ENCODE data around the gene PDE3B. TPM values are rescaled to one million over a fixed set of nuclear protein-coding genes. Genes with fewer than 3 reads are reported as not detected.
"Not testable (repeated sequence)": the region's sequence is repeated elsewhere in the genome, so short reads cannot be mapped to it uniquely, and the experiment has no call there.

Gene PDE3B
- polyA plus RNA-seq, 1 of the 3 experiments (the other 2 are of a cell fraction) = 0.26 TPM

GRCh38 chr11:14727746-14728145, 84.1 kb downstream of the PDE3B start:
- Histone ChIP-seq H4K20me1 (ENCODE audit: insufficient read depth) (no peaks in the 10 kb centered on the region), H3K9ac (no peak overlapping the region), H3K36me3 (replicated peaks in 1 of 2; ENCODE audit: control insufficient read depth in 1 of 2, insufficient read depth in 2 of 2, low read length in 1 of 2) (no peaks in the 10 kb centered on the region), H3K4me3 (ENCODE audit: low read depth in 2 of 2, low read length in 1 of 2) (no peak overlapping the region), H3K4me1 (ENCODE audit: control insufficient read depth in 1 of 2, insufficient read depth in 2 of 2, low read depth in 1 of 2, low read length in 1 of 2) (no peaks in the 10 kb centered on the region; a peak in 1 of 4 replicates), H3K27ac (ENCODE audit: low read depth in 2 of 2, low read length in 1 of 2) (no peak overlapping the region), H3K4me2 (no peak overlapping the region), H3K27me3 (ENCODE audit: insufficient read depth) (no peaks in the 10 kb centered on the region), H2AFZ (ENCODE audit: low read depth) (no peak overlapping the region), H3K79me2 (ENCODE audit: insufficient read depth) (no peaks in the 10 kb centered on the region), H3K9me2 (no peaks in the 10 kb centered on the region), H3K9me3 (no peaks in the 10 kb centered on the region), H3F3A (replicated peaks; ENCODE audit: insufficient read depth) (no peaks in the 10 kb centered on the region)
- DNase-seq = no peak
- TF ChIP-seq RFX5 (IDR thresholded peaks at IDR 0.05; ENCODE audit: low read length) (no peak), PBX3 (IDR thresholded peaks at IDR 0.05) (no peak), FOSL2 (IDR thresholded peaks at IDR 0.05; ENCODE audit: borderline replicate concordance, low read depth) (no peak), GABPA (IDR thresholded peaks at IDR 0.05; ENCODE audit: low read depth) (no peak), RCOR1 (IDR thresholded peaks at IDR 0.05; ENCODE audit: low read length) (no peak), CHD2 (IDR thresholded peaks at IDR 0.05; ENCODE audit: low read length, partially characterized antibody) (no peak)
- ChIA-PET POLR2A (no interaction called here), CTCF (interaction anchor here (1.2 to 1.4 kb wide), 3 partner anchors 14 to 82 kb away, joined by 3 read pairs; no protein-coding TSS in a partner anchor)
- WGBS (ENCODE audit: low lambda C conversion rate) = 10% methylated on average over 1 of the region's 1 CpG

GRCh38 chr11:14740539-14740938, 96.9 kb downstream of the PDE3B start:
- H3K4me1 ChIP-seq (ENCODE audit: control insufficient read depth in 1 of 2, insufficient read depth in 2 of 2, low read depth in 1 of 2, low read length in 1 of 2); H3K9ac ChIP-seq; H3K36me3 ChIP-seq (replicated peaks in 1 of 2; ENCODE audit: control insufficient read depth in 1 of 2, insufficient read depth in 2 of 2, low read length in 1 of 2); H4K20me1 ChIP-seq (ENCODE audit: insufficient read depth); H3K9me3 ChIP-seq; H3K4me2 ChIP-seq; CTCF ChIA-PET; H3K9me2 ChIP-seq; POLR2A ChIA-PET; H3F3A ChIP-seq (replicated peaks; ENCODE audit: insufficient read depth); DNase-seq; H3K4me3 ChIP-seq (ENCODE audit: low read depth in 2 of 2, low read length in 1 of 2); H3K79me2 ChIP-seq (ENCODE audit: insufficient read depth); H3K27ac ChIP-seq (ENCODE audit: low read depth in 2 of 2, low read length in 1 of 2); H3K27me3 ChIP-seq (ENCODE audit: insufficient read depth); H2AFZ ChIP-seq (ENCODE audit: low read depth): not testable (repeated sequence)
- WGBS (ENCODE audit: low lambda C conversion rate) = 40% methylated on average over 2 of the region's 2 CpGs

- TF ChIP-seq EZH2phosphoT487 (IDR thresholded peaks at IDR 0.05; ENCODE audit: borderline replicate concordance, low read depth) (no peak), TCF12 (IDR thresholded peaks at IDR 0.05) (no peak), EP300 (IDR thresholded peaks at IDR 0.05; ENCODE audit: borderline replicate concordance in 1 of 2, low read depth in 1 of 2, low read length in 1 of 2) (no peak), FOXJ3 (CRISPR knock-in tag; IDR thresholded peaks at IDR 0.05) (no peak), SMC3 (IDR thresholded peaks at IDR 0.05; ENCODE audit: low read depth, low read length) (no peak)
- H3K9me3 ChIP-seq = no peaks in the 10 kb centered on the region
- no peaks in the 10 kb centered on the region for H3F3A ChIP-seq (replicated peaks; ENCODE audit: insufficient read depth)
- no peak overlapping the region for H2AFZ ChIP-seq (ENCODE audit: low read depth)
- H3K27me3 ChIP-seq (ENCODE audit: insufficient read depth) = no peaks in the 10 kb centered on the region
- H3K4me2 ChIP-seq = no peak overlapping the region
- ChIA-PET POLR2A (no interaction called here), CTCF (no interaction called here)
- no peaks in the 10 kb centered on the region for H3K79me2 ChIP-seq (ENCODE audit: insufficient read depth)
- no peaks in the 10 kb centered on the region for H3K36me3 ChIP-seq (replicated peaks in 1 of 2; ENCODE audit: control insufficient read depth in 1 of 2, insufficient read depth in 2 of 2, low read length in 1 of 2)
- H3K4me1 ChIP-seq (ENCODE audit: control insufficient read depth in 1 of 2, insufficient read depth in 2 of 2, low read depth in 1 of 2, low read length in 1 of 2) = no peaks in the 10 kb centered on the region; a peak in 1 of 4 replicates
- WGBS (ENCODE audit: low lambda C conversion rate) = 27% methylated on average over 3 of the region's 3 CpGs
- no peak overlapping the region for H3K9ac ChIP-seq
- H3K9me2 ChIP-seq = no peaks in the 10 kb centered on the region
- DNase-seq = no peak
- H4K20me1 ChIP-seq (ENCODE audit: insufficient read depth) = no peaks in the 10 kb centered on the region
- H3K4me3 ChIP-seq (ENCODE audit: low read depth in 2 of 2, low read length in 1 of 2) = no peak overlapping the region
- H3K27ac ChIP-seq (ENCODE audit: low read depth in 2 of 2, low read length in 1 of 2) = no peak overlapping the region
Observed at GRCh38 chr11:14741195-14741594, 97.6 kb downstream of the PDE3B start.

Data from SK-N-SH (cell line).